ENCODE results near the gene COMTD1. TPM values are rescaled to one million over a fixed set of nuclear protein-coding genes. Genes with fewer than 3 reads are reported as not detected.

The COMTD1 gene
- total and polyA plus RNA-seq, 2 of the 8 experiments (the other 6 are each of a cell fraction or from before 2014, with no cell fraction given) = 31.9 to 42.4 TPM

DNA sequence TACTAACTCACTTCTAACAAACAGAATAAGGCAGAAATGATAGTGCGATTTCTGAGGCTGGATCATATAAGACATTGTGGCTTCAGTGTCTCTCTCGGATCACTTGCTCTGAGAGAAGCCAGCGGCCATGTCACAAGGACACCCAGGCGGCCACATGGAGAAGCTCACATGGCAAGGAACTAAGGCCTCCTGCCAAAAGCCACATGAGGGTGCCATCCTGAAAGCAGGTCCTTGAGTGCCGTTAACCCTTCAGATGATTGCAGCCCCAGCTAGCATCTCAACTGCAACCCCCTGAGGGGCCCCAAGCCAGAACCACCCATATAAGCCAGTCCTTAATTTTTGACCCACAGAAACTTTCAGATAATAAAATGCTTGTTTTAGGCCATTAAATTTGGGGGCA, 32.0 kb downstream of the COMTD1 start:
- Histone ChIP-seq H3K36me3 (ENCODE audit: control insufficient read depth in 2 of 4, insufficient read depth in 4 of 4, low read length in 3 of 4) (no peaks in the 10 kb centered on the region), H2BK20ac (ENCODE audit: low read length) (no peak overlapping the region), H3K4ac (replicated peaks; ENCODE audit: insufficient read length, low read depth, low read length) (no peak overlapping the region), H2BK120ac (replicated peaks; ENCODE audit: low read depth, low read length) (no peak overlapping the region), H3K4me2 (ENCODE audit: insufficient read depth in 1 of 2, low read depth in 2 of 2, low read length in 2 of 2) (no peak overlapping the region), H3K23me2 (ENCODE audit: low read depth, low read length) (no peaks in the 10 kb centered on the region), H3K56ac (replicated peaks; ENCODE audit: insufficient read length, low read depth, low read length) (no peak overlapping the region), H3K27me3 (replicated peaks in 1 of 4; ENCODE audit: control insufficient read depth in 3 of 4, extremely low read depth in 1 of 4, insufficient read depth in 3 of 4, low read length in 3 of 4) (no peaks in the 10 kb centered on the region), H2AK5ac (ENCODE audit: low read depth, low read length) (no peak overlapping the region), H3K4me3 (ENCODE audit: extremely low read depth in 1 of 4, insufficient read depth in 2 of 4, low read depth in 3 of 4, low read length in 4 of 4) (no peak overlapping the region), H3K27ac (ENCODE audit: low read depth, low read length) (no peak overlapping the region), H3K9me3 (ENCODE audit: insufficient read depth in 2 of 2, low read depth in 1 of 2, low read length in 1 of 2) (no peaks in the 10 kb centered on the region), H3K14ac (ENCODE audit: insufficient read length) (no peak overlapping the region), H3K4me1 (replicated peaks in 1 of 4; ENCODE audit: control insufficient read depth in 3 of 4, insufficient read depth in 4 of 4, low read length in 3 of 4) (peaks cover 3 to 13% (median 8%) of the 10 kb centered on the region in 4 experiments), H4K8ac (ENCODE audit: extremely low read depth, insufficient read depth, low read length) (no peak overlapping the region), H2BK12ac (ENCODE audit: low read depth, low read length) (no peak overlapping the region), H2BK5ac (ENCODE audit: low read depth, low read length) (no peak overlapping the region), H3K79me2 (ENCODE audit: control insufficient read depth in 1 of 2, insufficient read depth in 2 of 2, low read length in 2 of 2) (no peaks in the 10 kb centered on the region), H4K20me1 (replicated peaks in 1 of 2; ENCODE audit: control insufficient read depth in 1 of 2, insufficient read depth in 2 of 2, low read length in 2 of 2) (no peaks in the 10 kb centered on the region), H3K79me1 (ENCODE audit: low read depth, low read length) (no peaks in the 10 kb centered on the region), H2BK15ac (ENCODE audit: low read length) (no peak overlapping the region), H3K18ac (ENCODE audit: extremely low read depth, low read length) (no peak overlapping the region), H4K91ac (replicated peaks; ENCODE audit: insufficient read length, low read length) (no peak overlapping the region), H3K23ac (ENCODE audit: insufficient read length) (no peak overlapping the region), H2AFZ (ENCODE audit: low read length) (no peak overlapping the region), H3K9ac (replicated peaks in 1 of 4; ENCODE audit: extremely low read depth in 1 of 4, low read depth in 3 of 4, low read length in 3 of 4) (no peak overlapping the region), H4K5ac (ENCODE audit: insufficient read length, low read depth, low read length) (no peak overlapping the region)
- POLR2A ChIA-PET (ENCODE audit: partially characterized antibody) = interaction anchor here (0.7 to 36.7 kb wide), 4 partner anchors 13 to 898 kb away, joined by 3 to 801 read pairs (median 4); partner anchors contain the start of gene COMTD1
- no peak for DNase-seq (ENCODE audit: low read depth in 1 of 2, low spot score in 2 of 2)
- WGBS, 2 experiments (ENCODE audit: extremely low coverage in 1 of 2, insufficient coverage in 1 of 2, insufficient read length in 1 of 2, insufficient replicate concordance in 2 of 2, low coverage in 1 of 2, low lambda C conversion rate in 2 of 2, missing lambda C conversion rate in 1 of 2) = 80% methylated on average over 5 of the region's 5 CpGs; no CpG with 5 or more reads in 1 of the 2 experiments
- CTCF ChIA-PET (ENCODE audit: partially characterized antibody) = interaction anchor here (1.0 to 11.0 kb wide), 7 partner anchors 9 to 32 kb away, joined by 3 to 128 read pairs (median 11); partner anchors contain the start of gene COMTD1
- no peak for TF ChIP-seq CREB1 (IDR thresholded peaks at IDR 0.05)
- TF ChIP-seq KDM5A (IDR thresholded peaks at IDR 0.05; ENCODE audit: low read length) = no peak
- TF ChIP-seq SIRT6 (IDR thresholded peaks at IDR 0.05; ENCODE audit: low read length) = no peak
- TF ChIP-seq YY1 (IDR thresholded peaks at IDR 0.05; ENCODE audit: low read depth, low read length) = no peak
- TF ChIP-seq JUN (IDR thresholded peaks at IDR 0.05; ENCODE audit: low read depth, low read length) = no peak
- TF ChIP-seq, protein P1, sequence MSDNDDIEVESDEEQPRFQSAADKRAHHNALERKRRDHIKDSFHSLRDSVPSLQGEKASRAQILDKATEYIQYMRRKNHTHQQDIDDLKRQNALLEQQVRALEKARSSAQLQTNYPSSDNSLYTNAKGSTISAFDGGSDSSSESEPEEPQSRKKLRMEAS (IDR thresholded peaks at IDR 0.05) = peak; percentile 52; the same call in 1 of the 2 replicates
- TF ChIP-seq HDAC6 (IDR thresholded peaks at IDR 0.05; ENCODE audit: low read depth, low read length) = no peak
- no peak for TF ChIP-seq PHF8 (conservative IDR thresholded peaks at IDR 0.05; ENCODE audit: low read depth, low read length)
- no peak for FAIRE-seq
